ENCODE measurements around the gene ANKRD11. TPM values are rescaled to one million over a fixed set of nuclear protein-coding genes. Genes with fewer than 3 reads are reported as not detected.
"Not testable (repeated sequence)": the region's sequence is repeated elsewhere in the genome, so short reads cannot be mapped to it uniquely, and the experiment has no call there.

The ANKRD11 gene
- polyA plus RNA-seq, 1 donor from 2014 or later: 32.5 TPM

DNA sequence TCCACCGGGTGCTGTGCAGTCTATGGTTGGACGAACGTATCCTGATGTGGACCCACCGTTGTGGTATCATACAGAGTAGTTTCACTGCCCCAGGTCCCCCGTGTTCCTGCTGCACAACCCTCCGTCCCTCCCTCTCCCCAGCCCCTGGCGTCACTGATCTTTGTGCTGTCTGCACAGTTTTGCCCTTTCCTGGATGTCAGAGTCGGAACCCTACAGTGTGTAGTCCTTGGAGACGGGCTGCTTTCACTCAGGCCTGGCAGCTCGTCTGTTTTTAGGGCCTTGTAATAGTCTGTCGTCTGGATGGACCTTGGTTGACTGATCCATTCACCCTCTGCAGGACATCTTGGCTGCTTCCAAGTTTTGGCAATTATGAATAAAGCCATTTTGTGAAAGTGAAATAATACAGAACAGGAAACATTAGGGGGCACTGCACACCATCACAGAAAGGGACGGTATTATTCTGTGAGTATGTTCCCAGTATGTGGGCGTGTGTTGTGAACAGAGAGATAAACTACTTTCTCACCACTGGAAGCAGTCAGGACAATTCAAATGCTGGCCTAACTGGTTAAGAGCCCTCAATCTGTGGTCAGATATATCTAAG, 156.9 kb downstream of the ANKRD11 start:
- H2AFZ ChIP-seq (ENCODE audit: low read depth, low read length); H3K27me3 ChIP-seq (ENCODE audit: insufficient read depth, low read depth, low read length); H3K27ac ChIP-seq (ENCODE audit: low read length); H3K36me3 ChIP-seq (ENCODE audit: insufficient read depth, low read length); H3F3A ChIP-seq (ENCODE audit: insufficient read depth, low read length, poor library complexity, severe bottlenecking); H3K9me3 ChIP-seq (ENCODE audit: low read length); H4K20me1 ChIP-seq (ENCODE audit: insufficient read depth); H3K9ac ChIP-seq (ENCODE audit: low read length); H3K9me2 ChIP-seq (ENCODE audit: insufficient read depth, low read length); H3K4me3 ChIP-seq (ENCODE audit: low read length); H3K4me2 ChIP-seq (ENCODE audit: low read length): not testable (repeated sequence)
- TF ChIP-seq, protein P1, sequence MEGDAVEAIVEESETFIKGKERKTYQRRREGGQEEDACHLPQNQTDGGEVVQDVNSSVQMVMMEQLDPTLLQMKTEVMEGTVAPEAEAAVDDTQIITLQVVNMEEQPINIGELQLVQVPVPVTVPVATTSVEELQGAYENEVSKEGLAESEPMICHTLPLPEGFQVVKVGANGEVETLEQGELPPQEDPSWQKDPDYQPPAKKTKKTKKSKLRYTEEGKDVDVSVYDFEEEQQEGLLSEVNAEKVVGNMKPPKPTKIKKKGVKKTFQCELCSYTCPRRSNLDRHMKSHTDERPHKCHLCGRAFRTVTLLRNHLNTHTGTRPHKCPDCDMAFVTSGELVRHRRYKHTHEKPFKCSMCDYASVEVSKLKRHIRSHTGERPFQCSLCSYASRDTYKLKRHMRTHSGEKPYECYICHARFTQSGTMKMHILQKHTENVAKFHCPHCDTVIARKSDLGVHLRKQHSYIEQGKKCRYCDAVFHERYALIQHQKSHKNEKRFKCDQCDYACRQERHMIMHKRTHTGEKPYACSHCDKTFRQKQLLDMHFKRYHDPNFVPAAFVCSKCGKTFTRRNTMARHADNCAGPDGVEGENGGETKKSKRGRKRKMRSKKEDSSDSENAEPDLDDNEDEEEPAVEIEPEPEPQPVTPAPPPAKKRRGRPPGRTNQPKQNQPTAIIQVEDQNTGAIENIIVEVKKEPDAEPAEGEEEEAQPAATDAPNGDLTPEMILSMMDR (IDR thresholded peaks at IDR 0.05; ENCODE audit: poor library complexity, severe bottlenecking): peak; percentile 82
- TF ChIP-seq RAD21 (conservative IDR thresholded peaks at IDR 0.05) (peak; percentile 83), SMC3 (conservative IDR thresholded peaks at IDR 0.05; ENCODE audit: poor library complexity) (peak; percentile 79), MXI1 (conservative IDR thresholded peaks at IDR 0.05; ENCODE audit: poor library complexity, severe bottlenecking) (peak; percentile 42)
- peaks cover 52% of the 10 kb centered on the region for H3K79me2 ChIP-seq (replicated peaks; ENCODE audit: insufficient read depth, low read length)

DNA sequence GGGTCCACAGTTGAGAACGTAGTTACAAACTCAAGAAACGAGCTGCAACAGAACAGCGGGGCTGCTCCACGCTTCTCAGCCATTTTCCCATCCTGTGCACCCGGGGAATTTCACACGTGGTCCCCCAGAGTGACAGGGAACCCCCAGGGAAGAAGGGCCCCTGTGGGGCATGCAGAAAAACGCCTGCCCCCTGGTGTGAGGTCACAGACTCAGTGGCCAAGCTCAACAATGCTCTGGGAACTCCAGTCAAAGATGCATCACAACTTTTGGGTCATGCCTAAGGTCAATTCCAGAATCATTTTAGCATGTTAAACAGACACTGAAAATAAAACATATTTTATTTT, 157.5 kb downstream of the ANKRD11 start:
- Histone ChIP-seq H3K9me3 (ENCODE audit: low read length) (no peaks in the 10 kb centered on the region), H3K9ac (ENCODE audit: low read length) (no peak overlapping the region), H3K9me2 (ENCODE audit: insufficient read depth, low read length) (no peaks in the 10 kb centered on the region), H3K36me3 (ENCODE audit: insufficient read depth, low read length) (no peaks in the 10 kb centered on the region), H3F3A (ENCODE audit: insufficient read depth, low read length, poor library complexity, severe bottlenecking) (no peaks in the 10 kb centered on the region), H3K79me2 (replicated peaks; ENCODE audit: insufficient read depth, low read length) (peaks cover 53% of the 10 kb centered on the region), H4K20me1 (ENCODE audit: insufficient read depth) (peaks cover 3% of the 10 kb centered on the region), H3K27ac (ENCODE audit: low read length) (no peak overlapping the region), H3K27me3 (ENCODE audit: insufficient read depth, low read depth, low read length) (no peaks in the 10 kb centered on the region), H3K4me3 (ENCODE audit: low read length) (no peak overlapping the region), H2AFZ (ENCODE audit: low read depth, low read length) (no peak overlapping the region), H3K4me2 (ENCODE audit: low read length) (no peak overlapping the region)
- TF ChIP-seq TAF1 (IDR thresholded peaks at IDR 0.05; ENCODE audit: low read depth) (no peak), EZH2 (IDR thresholded peaks at IDR 0.05; ENCODE audit: borderline replicate concordance, insufficient read depth, low read length, poor library complexity, severe bottlenecking) (no peak), POLR2AphosphoS5 (IDR thresholded peaks at IDR 0.05) (no peak), RAD21 (conservative IDR thresholded peaks at IDR 0.05) (no peak), MXI1 (conservative IDR thresholded peaks at IDR 0.05; ENCODE audit: poor library complexity, severe bottlenecking) (no peak), EP300 (conservative IDR thresholded peaks at IDR 0.05; ENCODE audit: poor library complexity, severe bottlenecking) (no peak), SMC3 (conservative IDR thresholded peaks at IDR 0.05; ENCODE audit: poor library complexity) (no peak)
- TF ChIP-seq, protein P1 (IDR thresholded peaks at IDR 0.05; ENCODE audit: poor library complexity, severe bottlenecking): no peak
- TF ChIP-seq, protein P2, sequence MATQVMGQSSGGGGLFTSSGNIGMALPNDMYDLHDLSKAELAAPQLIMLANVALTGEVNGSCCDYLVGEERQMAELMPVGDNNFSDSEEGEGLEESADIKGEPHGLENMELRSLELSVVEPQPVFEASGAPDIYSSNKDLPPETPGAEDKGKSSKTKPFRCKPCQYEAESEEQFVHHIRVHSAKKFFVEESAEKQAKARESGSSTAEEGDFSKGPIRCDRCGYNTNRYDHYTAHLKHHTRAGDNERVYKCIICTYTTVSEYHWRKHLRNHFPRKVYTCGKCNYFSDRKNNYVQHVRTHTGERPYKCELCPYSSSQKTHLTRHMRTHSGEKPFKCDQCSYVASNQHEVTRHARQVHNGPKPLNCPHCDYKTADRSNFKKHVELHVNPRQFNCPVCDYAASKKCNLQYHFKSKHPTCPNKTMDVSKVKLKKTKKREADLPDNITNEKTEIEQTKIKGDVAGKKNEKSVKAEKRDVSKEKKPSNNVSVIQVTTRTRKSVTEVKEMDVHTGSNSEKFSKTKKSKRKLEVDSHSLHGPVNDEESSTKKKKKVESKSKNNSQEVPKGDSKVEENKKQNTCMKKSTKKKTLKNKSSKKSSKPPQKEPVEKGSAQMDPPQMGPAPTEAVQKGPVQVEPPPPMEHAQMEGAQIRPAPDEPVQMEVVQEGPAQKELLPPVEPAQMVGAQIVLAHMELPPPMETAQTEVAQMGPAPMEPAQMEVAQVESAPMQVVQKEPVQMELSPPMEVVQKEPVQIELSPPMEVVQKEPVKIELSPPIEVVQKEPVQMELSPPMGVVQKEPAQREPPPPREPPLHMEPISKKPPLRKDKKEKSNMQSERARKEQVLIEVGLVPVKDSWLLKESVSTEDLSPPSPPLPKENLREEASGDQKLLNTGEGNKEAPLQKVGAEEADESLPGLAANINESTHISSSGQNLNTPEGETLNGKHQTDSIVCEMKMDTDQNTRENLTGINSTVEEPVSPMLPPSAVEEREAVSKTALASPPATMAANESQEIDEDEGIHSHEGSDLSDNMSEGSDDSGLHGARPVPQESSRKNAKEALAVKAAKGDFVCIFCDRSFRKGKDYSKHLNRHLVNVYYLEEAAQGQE (IDR thresholded peaks at IDR 0.05; ENCODE audit: borderline replicate concordance): no peak
